ENCODE data around the gene MRPL2.
"Not testable (repeated sequence)": the region's sequence is repeated elsewhere in the genome, so short reads cannot be mapped to it uniquely, and the experiment has no call there.

MRPL2 gene

GRCh38 chr6:43052842-43053544 lies 6.2 kb downstream of the MRPL2 start:
- DNase-seq (ENCODE audit: low read depth), result no peak

GRCh38 chr6:43052225-43052841 lies 6.9 kb downstream of the MRPL2 start:
- DNase-seq (ENCODE audit: low read depth), result no peak

- no peak for DNase-seq (ENCODE audit: low read depth)
These were observed 8.3 kb downstream of the MRPL2 start for GRCh38 chr6:43050981-43051380.

DNA sequence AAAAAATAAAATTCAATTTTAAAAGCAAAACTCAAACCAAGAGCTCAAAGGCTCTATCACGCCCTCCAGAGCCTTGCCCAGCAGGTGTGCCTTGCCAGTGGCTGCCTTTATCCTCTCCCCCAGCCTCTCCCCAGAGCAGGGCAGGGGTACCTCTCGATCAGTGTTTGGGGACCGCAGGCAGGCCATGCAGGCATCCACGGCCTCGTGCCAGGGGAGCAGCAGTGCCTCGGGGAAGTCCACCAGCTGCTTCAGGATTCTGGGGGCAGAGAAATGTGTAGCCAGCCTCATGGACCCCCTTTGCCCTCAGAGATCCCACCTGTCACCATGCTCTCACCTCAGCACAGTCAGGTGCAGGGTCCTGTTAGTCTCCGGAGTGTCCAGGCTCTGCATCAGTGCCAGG lies 11.2 kb downstream of the MRPL2 start:
- DNase-seq (ENCODE audit: low read depth), result no peak

- DNase-seq (ENCODE audit: low read depth), result no peak
These were observed 13.8 kb downstream of the MRPL2 start for GRCh38 chr6:43045371-43045930.

GRCh38 chr6:43043310-43043709 lies 15.9 kb downstream of the MRPL2 start:
- DNase-seq (ENCODE audit: low read depth), result no peak

- DNase-seq (ENCODE audit: low read depth), result not testable (repeated sequence)
These were observed 17.8 kb downstream of the MRPL2 start for GRCh38 chr6:43041475-43041874.

GRCh38 chr6:43040542-43041257 lies 18.5 kb downstream of the MRPL2 start:
- DNase-seq (ENCODE audit: low read depth), result no peak

DNA sequence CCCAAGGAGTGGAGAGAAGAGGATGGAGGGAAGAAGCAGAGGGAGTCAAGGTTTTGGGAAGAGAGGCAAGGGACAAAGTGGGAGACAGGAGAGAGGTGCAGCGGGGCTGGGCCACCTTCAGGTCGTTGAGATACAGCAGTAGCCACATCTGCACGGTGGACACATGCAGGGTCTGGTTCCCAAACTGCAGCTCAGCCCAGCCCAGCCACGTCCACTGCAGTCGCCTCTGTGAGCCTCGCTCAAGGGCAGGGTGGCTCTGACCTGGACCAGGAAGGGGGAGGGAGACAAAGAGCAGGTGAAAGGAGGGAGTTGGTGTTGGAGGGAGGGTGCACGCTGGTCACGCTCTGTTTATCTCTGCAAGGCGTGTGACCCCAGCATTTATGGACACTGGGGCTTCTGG lies 20.5 kb downstream of the MRPL2 start:
- DNase-seq (ENCODE audit: low read depth), result no peak

GRCh38 chr6:43037706-43038105 lies 21.5 kb downstream of the MRPL2 start:
- DNase-seq (ENCODE audit: low read depth), result no peak

DNA sequence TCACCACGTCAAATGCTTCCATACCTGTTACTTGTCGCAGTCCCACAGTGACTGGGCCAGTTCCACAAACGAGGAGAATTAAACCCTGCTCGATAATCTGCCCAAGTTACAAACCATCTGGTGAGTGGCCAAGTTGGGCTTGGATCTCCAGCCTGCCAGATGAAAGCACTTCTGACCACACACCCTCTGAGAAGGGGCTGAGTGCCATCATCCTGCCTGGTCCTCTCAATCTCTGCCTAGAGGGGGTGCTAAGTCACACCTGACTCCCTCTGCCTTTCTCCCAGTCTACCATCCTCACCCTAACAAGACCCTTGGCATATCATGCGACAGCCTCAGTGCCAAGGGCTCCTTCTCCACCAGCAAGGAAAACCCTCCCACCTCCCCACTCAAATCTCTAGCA lies 22.0 kb downstream of the MRPL2 start:
- no peak for DNase-seq (ENCODE audit: low read depth)

DNA sequence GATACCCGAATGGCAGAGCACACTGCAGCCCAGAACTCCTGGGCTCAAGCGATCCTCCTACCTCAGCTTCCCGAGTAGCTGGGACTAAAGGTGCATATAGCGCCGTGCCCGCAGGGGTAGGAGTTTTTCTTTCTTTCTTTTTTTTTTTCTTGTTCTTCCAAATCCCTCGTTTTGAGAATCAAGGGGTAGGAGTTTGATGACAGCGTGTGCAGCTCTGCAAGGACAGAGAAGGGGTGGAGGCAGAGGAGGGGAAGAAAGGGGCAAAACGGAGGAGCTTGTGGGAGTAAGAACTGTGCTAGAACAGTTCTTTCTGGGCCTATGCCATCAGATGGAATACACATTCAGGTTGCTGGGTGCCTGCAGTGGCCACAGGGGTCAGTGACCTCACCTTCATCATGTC lies 22.5 kb downstream of the MRPL2 start:
- no peak for DNase-seq (ENCODE audit: low read depth)

DNA sequence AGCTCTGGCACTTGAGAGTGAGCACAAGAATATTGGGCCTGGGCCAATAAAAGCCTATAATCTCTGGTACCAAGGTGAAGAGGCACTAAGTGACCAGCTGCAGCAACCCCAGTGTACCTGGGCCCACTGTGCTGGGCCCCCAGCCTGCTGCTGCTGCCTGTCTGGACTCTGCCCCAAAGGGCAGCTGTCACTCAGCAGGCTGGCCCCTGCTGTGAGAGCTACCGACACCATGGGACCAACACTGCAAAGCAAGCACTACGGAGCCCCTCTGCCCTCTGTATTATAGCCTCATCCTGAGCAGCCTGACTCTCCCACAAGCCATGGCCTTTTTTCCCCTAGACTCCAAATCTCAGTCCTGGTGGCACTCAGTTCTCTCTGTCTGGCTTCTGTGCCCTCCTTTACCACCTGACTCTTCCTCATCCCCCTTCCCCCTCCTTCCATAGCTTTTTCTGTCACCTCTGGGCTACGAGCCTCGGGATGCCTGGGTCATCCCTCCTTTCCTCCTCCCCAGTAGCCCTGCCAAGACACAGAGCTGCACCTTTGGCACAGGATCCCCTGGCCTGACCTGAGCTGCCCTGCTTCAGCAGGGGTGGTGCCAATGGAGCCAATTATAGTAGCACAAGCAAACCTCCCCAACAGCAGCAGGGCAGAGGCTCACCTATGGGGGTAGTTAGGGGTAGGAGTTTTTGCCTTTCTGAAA lies 23.6 kb downstream of the MRPL2 start:
- no peak for DNase-seq (ENCODE audit: low read depth)

GRCh38 chr6:43034190-43034525 lies 25.1 kb downstream of the MRPL2 start:
- DNase-seq (ENCODE audit: low read depth), result no peak

DNA sequence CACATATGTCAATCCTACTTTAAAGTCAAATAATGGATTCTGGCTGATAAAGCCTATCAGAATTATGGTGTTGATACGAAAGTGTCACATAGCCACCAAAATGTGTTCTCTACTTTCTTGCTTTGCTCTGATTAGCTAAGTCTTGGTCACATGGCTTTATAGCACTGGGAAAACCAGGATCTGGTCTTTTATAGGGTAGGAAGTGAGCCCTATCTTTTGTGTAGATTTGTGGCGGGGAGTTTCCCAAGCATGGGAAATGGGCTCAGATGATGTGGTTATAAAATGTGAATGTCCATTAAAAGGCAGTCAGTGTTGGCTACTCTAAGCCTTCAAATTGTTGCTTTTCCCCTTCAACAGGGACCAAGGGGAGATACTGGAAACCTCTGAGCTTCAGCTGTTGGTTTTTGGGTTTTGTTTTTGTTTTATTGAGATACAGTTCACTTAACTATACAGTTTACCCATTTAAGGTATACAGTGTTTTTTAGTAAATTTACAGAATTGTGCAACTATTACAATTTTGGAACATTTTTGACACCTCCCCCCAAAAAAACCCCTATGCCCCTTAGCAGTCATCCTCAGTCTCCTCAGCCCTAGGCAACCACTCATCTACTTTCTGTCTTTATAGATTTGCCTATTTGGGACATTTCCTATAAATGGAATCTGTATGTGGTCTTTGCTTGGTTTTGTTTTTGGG lies 25.6 kb downstream of the MRPL2 start:
- DNase-seq (ENCODE audit: low read depth), result no peak

- DNase-seq (ENCODE audit: low read depth), result no peak
These were observed 26.9 kb downstream of the MRPL2 start for GRCh38 chr6:43032326-43032725.

- DNase-seq (ENCODE audit: low read depth), result no peak
These were observed 30.1 kb downstream of the MRPL2 start for GRCh38 chr6:43029120-43029519.

DNA sequence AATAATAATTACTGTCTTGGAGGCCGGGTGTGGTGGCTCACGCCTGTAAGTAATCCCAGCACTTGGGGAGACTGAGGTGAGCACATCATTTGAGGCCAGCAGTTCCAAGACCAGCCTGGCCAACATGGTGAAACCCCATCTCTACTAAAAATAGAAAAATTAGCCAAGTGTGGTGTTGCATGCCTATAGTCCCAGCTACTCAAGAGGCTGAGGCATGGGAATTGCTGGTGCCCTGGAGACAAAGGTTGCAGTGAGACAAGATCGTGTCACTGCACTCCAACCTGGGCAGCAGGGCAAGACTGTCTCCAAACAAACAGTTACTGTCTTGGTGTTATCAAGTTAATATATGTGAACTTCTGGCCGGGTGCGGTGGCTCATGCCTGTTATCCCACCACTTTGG lies 32.9 kb downstream of the MRPL2 start:
- no peak for DNase-seq (ENCODE audit: low read depth)

- DNase-seq (ENCODE audit: low read depth), result no peak
These were observed 34.8 kb downstream of the MRPL2 start for GRCh38 chr6:43024436-43024835.

DNA sequence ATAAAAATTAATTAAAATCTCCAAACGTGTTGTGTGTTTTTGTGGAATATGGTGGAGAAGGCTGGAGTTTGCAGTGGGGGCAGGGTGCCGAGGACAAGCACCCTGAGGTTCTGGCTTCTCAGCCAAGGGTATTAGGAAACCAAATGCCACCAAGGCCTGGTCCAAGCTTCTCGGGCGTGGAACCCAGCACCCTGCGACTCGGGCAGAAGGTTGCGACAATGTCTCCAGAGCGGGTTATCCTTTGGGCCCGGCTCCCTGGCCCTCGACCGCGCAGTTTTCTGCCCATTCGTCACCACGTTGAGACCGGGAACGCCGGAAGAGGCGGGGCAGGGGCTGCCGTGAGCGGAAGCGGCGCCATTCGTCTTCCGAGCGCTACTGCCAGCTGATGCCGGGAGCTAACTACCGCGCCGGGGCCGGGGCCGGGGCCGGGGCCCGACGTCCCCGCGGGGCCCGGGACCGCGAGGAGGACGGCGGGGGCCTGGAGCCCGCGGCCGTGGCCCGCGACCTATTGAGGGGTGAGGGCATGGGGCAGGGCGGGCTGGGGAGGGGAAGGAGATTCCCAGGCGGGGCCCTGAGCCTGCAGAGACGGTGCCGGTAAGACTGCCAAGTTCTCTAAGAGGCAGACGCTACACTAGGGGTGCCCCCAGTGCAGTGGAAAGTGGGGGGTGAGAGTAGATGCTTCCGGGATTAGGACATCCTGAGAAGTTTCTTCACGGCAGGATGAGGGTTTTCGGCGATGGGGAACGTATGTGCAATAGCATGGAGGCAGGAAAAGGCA lies 37.8 kb downstream of the MRPL2 start, which contains the start of gene RRP36:
Gene RRP36, plus strand, starts transcription at position 354 of the 778 bp plus-strand sequence. Its CDS starts 32 bp downstream, at position 386.
- peak; percentile 74 for DNase-seq (ENCODE audit: low read depth)

GRCh38 chr6:43020847-43021246 lies 38.4 kb downstream of the MRPL2 start:
- DNase-seq (ENCODE audit: low read depth), result no peak
